ENCODE measurements around the gene HIBADH.
"Not testable (repeated sequence)": the region's sequence is repeated elsewhere in the genome, so short reads cannot be mapped to it uniquely, and the experiment has no call there.

Gene HIBADH

DNA sequence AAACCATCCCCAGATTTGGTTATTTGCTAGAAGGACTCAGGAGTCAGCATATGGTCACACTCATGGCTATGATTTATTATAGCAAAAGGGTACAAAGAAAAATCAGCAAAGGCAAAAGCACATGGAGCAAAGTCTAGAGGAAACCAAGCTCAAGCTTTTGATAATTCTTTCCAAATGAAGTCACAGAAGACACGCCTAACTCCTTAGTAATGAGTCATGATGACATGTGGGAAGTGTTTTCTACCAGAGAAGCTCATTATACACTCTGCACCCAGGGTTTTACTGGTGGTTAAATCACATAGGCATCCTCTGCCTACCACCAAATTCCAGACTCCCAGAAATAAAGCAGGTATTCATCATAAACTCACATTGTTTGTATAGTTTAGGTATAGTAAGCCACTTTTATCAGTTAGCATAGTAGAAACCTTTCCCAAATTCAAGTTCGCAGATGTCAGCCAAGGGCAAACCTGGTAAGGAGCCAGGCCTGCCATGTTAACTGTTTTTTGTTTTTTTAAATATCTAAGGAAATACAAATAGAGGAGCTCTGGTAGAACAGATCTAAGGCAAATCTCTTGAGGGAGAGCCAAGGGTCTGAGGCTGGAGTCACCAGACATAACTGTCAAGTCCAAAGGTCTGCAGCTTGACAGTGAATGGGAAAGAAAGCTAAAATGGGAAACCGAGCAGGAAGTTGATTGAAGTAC lies 15.4 kb upstream of the HIBADH start:
- Histone ChIP-seq H3K4me3 (ENCODE audit: low read depth, low read length) (no peak overlapping the region), H3K27me3 (no peaks in the 10 kb centered on the region), H3K9me3 (no peaks in the 10 kb centered on the region; the same call in 1 of the 2 replicates), H3K4me1 (no peaks in the 10 kb centered on the region; the same call in 1 of the 2 replicates), H3K36me3 (no peaks in the 10 kb centered on the region)
- DNase-seq = no peak
- TF ChIP-seq, protein P1, sequence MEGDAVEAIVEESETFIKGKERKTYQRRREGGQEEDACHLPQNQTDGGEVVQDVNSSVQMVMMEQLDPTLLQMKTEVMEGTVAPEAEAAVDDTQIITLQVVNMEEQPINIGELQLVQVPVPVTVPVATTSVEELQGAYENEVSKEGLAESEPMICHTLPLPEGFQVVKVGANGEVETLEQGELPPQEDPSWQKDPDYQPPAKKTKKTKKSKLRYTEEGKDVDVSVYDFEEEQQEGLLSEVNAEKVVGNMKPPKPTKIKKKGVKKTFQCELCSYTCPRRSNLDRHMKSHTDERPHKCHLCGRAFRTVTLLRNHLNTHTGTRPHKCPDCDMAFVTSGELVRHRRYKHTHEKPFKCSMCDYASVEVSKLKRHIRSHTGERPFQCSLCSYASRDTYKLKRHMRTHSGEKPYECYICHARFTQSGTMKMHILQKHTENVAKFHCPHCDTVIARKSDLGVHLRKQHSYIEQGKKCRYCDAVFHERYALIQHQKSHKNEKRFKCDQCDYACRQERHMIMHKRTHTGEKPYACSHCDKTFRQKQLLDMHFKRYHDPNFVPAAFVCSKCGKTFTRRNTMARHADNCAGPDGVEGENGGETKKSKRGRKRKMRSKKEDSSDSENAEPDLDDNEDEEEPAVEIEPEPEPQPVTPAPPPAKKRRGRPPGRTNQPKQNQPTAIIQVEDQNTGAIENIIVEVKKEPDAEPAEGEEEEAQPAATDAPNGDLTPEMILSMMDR (IDR thresholded peaks at IDR 0.05; ENCODE audit: low read depth, low read length) = no peak

DNA sequence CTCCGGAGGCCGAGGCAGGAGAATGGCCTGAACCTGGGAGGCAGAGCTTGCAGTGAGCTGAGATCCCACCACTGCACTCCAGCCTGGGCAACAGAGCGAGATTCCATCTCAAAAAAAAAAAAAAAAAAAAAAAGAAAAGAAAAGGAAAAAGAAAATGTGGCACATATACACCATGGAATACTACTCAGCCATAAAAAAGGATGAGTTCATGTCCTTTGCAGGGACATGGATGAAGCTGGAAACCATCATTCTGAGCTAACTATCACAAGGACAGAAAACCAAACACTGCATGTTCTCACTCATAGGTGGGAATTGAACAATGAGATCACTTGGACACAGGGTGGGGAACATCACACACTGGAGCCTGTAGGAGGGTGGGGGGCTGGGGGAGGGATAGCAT lies 11.4 kb upstream of the HIBADH start:
- not testable (repeated sequence) for H3K4me3 ChIP-seq (ENCODE audit: low read depth, low read length); H3K4me1 ChIP-seq; H3K27me3 ChIP-seq; H3K9me3 ChIP-seq; H3K36me3 ChIP-seq; DNase-seq

DNA sequence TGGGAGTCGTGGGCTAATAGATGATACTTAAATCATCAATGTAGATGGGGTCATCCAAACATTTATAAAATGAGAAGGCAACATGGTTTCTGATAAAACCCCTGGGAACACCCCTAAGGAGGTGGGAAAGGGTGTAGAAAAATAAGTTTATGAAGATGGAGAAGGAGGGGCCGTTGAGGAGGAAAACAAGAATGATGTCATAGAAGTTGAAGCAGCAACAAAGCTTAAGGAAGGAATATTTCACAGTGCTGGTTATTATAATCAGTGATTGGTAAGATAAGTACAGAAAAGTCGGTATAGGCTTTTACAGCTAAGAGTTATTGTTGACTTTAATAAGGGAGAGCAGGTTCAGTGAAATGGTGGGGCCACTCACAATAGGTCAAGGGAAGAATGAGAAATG lies 9.0 kb upstream of the HIBADH start:
- DNase-seq = no peak
- Histone ChIP-seq H3K9me3 (no peaks in the 10 kb centered on the region), H3K27me3 (no peaks in the 10 kb centered on the region), H3K36me3 (no peaks in the 10 kb centered on the region), H3K4me1 (no peaks in the 10 kb centered on the region), H3K4me3 (ENCODE audit: low read depth, low read length) (no peak overlapping the region)
- TF ChIP-seq, protein P1 (IDR thresholded peaks at IDR 0.05; ENCODE audit: low read depth, low read length) = no peak

DNA sequence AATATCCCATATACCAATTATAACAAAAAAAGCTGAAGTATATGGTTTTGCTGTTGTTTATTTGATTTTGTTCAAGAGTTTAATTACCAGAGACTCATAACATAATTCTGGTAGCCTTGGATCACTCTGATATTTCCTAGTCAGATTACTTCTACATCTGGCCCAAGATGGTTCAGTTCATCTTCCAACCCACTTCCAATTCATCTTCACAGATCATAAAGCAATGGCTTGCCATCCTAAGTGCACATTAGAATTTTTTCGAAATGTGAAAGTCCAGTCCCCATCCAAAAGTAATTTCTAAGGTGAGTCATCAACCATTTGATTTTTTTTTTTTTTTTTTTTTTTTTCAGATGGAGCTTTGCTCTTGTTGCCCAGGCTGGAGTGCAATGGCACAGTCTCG lies 8.0 kb upstream of the HIBADH start:
- no peaks in the 10 kb centered on the region for H3K36me3 ChIP-seq
- H3K27me3 ChIP-seq = no peaks in the 10 kb centered on the region
- TF ChIP-seq, protein P1 (IDR thresholded peaks at IDR 0.05; ENCODE audit: low read depth, low read length) = no peak
- no peak overlapping the region for H3K4me3 ChIP-seq (ENCODE audit: low read depth, low read length)
- no peaks in the 10 kb centered on the region for H3K9me3 ChIP-seq
- DNase-seq = no peak
- H3K4me1 ChIP-seq = no peaks in the 10 kb centered on the region

DNA sequence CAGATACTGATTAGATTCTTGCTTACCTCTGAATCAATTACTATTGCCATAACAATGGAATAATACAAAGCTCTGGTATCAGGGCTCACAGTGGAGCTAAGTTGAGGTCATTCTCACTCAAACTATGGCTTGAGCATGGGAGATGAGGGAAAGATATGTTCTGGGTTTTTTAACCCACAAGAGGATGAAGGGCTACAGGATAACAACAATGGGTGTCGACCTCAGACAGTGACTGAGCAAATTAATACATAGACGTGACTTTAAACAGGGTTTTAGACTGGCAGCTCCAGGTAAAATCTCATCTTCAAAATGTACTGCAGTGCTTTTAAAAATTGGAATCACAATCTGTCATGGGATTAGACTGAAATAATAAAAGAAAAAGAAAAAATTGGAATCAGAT lies 7.5 kb upstream of the HIBADH start:
- TF ChIP-seq, protein P1 (IDR thresholded peaks at IDR 0.05; ENCODE audit: low read depth, low read length) = no peak

DNA sequence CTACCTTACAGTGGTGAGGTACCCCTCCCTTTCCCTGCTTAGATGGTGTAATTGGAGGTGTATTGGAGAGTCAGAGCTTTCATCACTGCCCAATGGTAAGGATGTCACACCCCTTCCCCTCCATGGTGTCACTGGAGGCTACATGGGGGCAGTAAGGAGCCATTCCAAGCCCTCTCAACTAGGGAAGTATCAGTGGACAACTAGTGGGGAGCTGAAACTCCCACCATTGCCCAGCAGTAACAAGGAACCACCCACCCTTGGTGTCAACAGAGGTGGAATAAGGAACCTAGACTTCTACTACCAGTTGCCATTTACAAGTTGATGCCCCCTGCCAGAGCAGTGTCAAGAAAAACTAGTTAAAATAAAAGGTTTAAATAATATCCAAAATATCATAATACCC lies 2.8 kb upstream of the HIBADH start:
- Histone ChIP-seq H3K36me3 (no peaks in the 10 kb centered on the region), H3K4me1 (no peaks in the 10 kb centered on the region), H3K9me3 (no peaks in the 10 kb centered on the region), H3K27me3 (no peaks in the 10 kb centered on the region), H3K4me3 (ENCODE audit: low read depth, low read length) (no peak overlapping the region)
- no peak for DNase-seq
- TF ChIP-seq, protein P1 (IDR thresholded peaks at IDR 0.05; ENCODE audit: low read depth, low read length) = no peak

More for the DNA sequence above, 7.5 kb upstream of the HIBADH start:
- no peak overlapping the region for H3K4me3 ChIP-seq (ENCODE audit: low read depth, low read length)
- H3K4me1 ChIP-seq = no peaks in the 10 kb centered on the region
- H3K27me3 ChIP-seq = no peaks in the 10 kb centered on the region
- no peak for DNase-seq
- H3K9me3 ChIP-seq = no peaks in the 10 kb centered on the region
- no peaks in the 10 kb centered on the region for H3K36me3 ChIP-seq
